ENCODE measurements around the gene CDKN1C. TPM values are rescaled to one million over a fixed set of nuclear protein-coding genes. Genes with fewer than 3 reads are reported as not detected.

CDKN1C gene
- total and polyA plus RNA-seq, 2 experiments from 2014 or later = 470 to 526 TPM

- Histone ChIP-seq H3K36me3 (replicated peaks; ENCODE audit: insufficient read depth, low read depth) (no peaks in the 10 kb centered on the region), H3K4me3 (no peak overlapping the region), H3K4me1 (ENCODE audit: insufficient read depth) (peaks cover 20% of the 10 kb centered on the region), H3K27me3 (no peaks in the 10 kb centered on the region), H2AFZ (no peak overlapping the region), H3K79me2 (no peaks in the 10 kb centered on the region), H3K9me3 (ENCODE audit: low read depth) (no peaks in the 10 kb centered on the region), H3K4me2 (no peak overlapping the region), H4K20me1 (ENCODE audit: insufficient read depth, poor library complexity, severe bottlenecking) (no peaks in the 10 kb centered on the region), H3K9me2 (replicated peaks; ENCODE audit: insufficient read depth) (no peaks in the 10 kb centered on the region), H3K27ac (no peak overlapping the region)
- 82% methylated on average over 16 of the region's 16 CpGs for WGBS (ENCODE audit: low lambda C conversion rate, missing lambda C conversion rate)
- peak; percentile 51 for DNase-seq (ENCODE audit: low spot score)
- TF ChIP-seq CTCF (IDR thresholded peaks at IDR 0.05; ENCODE audit: poor library complexity) (no peak), EZH2 (IDR thresholded peaks at IDR 0.05; ENCODE audit: borderline replicate concordance) (no peak), EZH2phosphoT487 (IDR thresholded peaks at IDR 0.05; ENCODE audit: low read depth, severe bottlenecking, unreplicated experiment) (no peak)
Measured at GRCh38 chr11:2858995-2859698, 26.4 kb downstream of the CDKN1C start.

- H3K9me3 ChIP-seq (ENCODE audit: low read depth) = no peaks in the 10 kb centered on the region
- no peak for DNase-seq (ENCODE audit: low spot score)
- H3K27ac ChIP-seq = no peak overlapping the region
- no peaks in the 10 kb centered on the region for H3K79me2 ChIP-seq
- peaks cover 17% of the 10 kb centered on the region for H3K4me1 ChIP-seq (ENCODE audit: insufficient read depth)
- H3K4me3 ChIP-seq = no peak overlapping the region
- no peaks in the 10 kb centered on the region for H3K27me3 ChIP-seq
- no peaks in the 10 kb centered on the region for H4K20me1 ChIP-seq (ENCODE audit: insufficient read depth, poor library complexity, severe bottlenecking)
- no peak overlapping the region for H3K4me2 ChIP-seq
- H2AFZ ChIP-seq = no peak overlapping the region
- H3K36me3 ChIP-seq (replicated peaks; ENCODE audit: insufficient read depth, low read depth) = no peaks in the 10 kb centered on the region
- no peaks in the 10 kb centered on the region for H3K9me2 ChIP-seq (replicated peaks; ENCODE audit: insufficient read depth)
- TF ChIP-seq EZH2phosphoT487 (IDR thresholded peaks at IDR 0.05; ENCODE audit: low read depth, severe bottlenecking, unreplicated experiment) (no peak), CTCF (IDR thresholded peaks at IDR 0.05; ENCODE audit: poor library complexity) (no peak), EZH2 (IDR thresholded peaks at IDR 0.05; ENCODE audit: borderline replicate concordance) (no peak)
- WGBS (ENCODE audit: low lambda C conversion rate, missing lambda C conversion rate) = 92% methylated on average over 17 of the region's 18 CpGs
Measured at GRCh38 chr11:2857918-2858317, 27.7 kb downstream of the CDKN1C start.

- no peak for DNase-seq (ENCODE audit: low spot score)
- TF ChIP-seq CTCF (IDR thresholded peaks at IDR 0.05; ENCODE audit: poor library complexity) = no peak
- TF ChIP-seq EZH2phosphoT487 (IDR thresholded peaks at IDR 0.05; ENCODE audit: low read depth, severe bottlenecking, unreplicated experiment) = no peak
- no peak for TF ChIP-seq EZH2 (IDR thresholded peaks at IDR 0.05; ENCODE audit: borderline replicate concordance)
- H3K4me2 ChIP-seq = no peak overlapping the region
- no peaks in the 10 kb centered on the region for H3K36me3 ChIP-seq (replicated peaks; ENCODE audit: insufficient read depth, low read depth)
- peaks cover 13% of the 10 kb centered on the region for H3K4me1 ChIP-seq (ENCODE audit: insufficient read depth)
- H4K20me1 ChIP-seq (ENCODE audit: insufficient read depth, poor library complexity, severe bottlenecking) = no peaks in the 10 kb centered on the region
- H2AFZ ChIP-seq = no peak overlapping the region
- H3K4me3 ChIP-seq = no peak overlapping the region
- no peaks in the 10 kb centered on the region for H3K9me3 ChIP-seq (ENCODE audit: low read depth)
- no peaks in the 10 kb centered on the region for H3K9me2 ChIP-seq (replicated peaks; ENCODE audit: insufficient read depth)
- no peaks in the 10 kb centered on the region for H3K27me3 ChIP-seq
- WGBS (ENCODE audit: low lambda C conversion rate, missing lambda C conversion rate) = 74% methylated on average over 6 of the region's 11 CpGs
- no peaks in the 10 kb centered on the region for H3K79me2 ChIP-seq
- no peak overlapping the region for H3K27ac ChIP-seq
Measured at GRCh38 chr11:2857276-2857675, 28.3 kb downstream of the CDKN1C start.

All from hepatocyte (in vitro differentiated cells).